Activated CD8-positive, alpha-beta memory T cell treated with anti-CD3 and anti-CD28 coated beads, Interleukin-2, amount 50 U/mL, for 48 hours (primary cell): ENCODE results near the gene PFDN2.

Source experiments
- DNase-seq: peaks from one replicate; pipeline ENCODE4 v3.0.0-alpha.2; 2020

Gene PFDN2, protein sequence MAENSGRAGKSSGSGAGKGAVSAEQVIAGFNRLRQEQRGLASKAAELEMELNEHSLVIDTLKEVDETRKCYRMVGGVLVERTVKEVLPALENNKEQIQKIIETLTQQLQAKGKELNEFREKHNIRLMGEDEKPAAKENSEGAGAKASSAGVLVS

GRCh38 chr1:161117759-161118581 is at the start of gene PFDN2, which contains the start of gene NIT1:
TSS of gene PFDN2 (minus strand) at chr1:161118037. CDS start at chr1:161118026, 11 bp downstream.
TSS of gene NIT1 (plus strand) at chr1:161118105. CDS start at chr1:161118177, 72 bp downstream.
- peak; percentile 93 for DNase-seq

DNA sequence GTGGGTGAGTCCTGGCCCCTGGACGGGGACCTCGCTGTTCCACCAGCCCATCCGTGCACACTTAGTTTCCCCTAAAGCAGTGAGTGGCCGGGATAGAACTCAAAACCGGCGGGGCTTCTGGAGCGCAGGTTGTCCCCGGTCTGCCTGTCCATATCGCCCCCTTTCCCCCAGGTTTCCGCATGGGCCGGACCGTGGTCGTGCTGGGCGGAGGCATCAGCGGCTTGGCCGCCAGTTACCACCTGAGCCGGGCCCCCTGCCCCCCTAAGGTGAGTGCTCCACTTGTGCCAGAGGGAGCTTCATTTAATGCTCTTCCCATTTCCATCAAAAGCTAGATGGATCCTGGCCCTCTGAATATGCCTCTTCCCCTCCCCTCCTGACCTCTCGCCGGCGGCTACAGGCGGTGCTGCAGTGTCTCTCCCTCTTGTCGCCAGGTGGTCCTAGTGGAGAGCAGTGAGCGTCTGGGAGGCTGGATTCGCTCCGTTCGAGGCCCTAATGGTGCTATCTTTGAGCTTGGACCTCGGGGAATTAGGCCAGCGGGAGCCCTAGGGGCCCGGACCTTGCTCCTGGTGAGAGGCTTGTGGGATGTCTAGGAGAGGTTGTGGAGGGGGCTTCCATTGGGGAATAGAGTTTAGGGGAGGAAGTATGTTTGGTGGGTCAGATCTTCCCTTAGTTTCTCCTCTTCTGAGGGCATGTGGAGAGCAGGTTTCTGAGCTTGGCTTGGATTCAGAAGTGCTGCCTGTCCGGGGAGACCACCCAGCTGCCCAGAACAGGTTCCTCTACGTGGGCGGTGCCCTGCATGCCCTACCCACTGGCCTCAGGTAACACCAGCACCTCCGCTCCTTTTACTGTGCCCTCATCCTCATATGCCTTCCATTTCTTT is 49.1 kb upstream of the PFDN2 start:
- no peak for DNase-seq

DNA sequence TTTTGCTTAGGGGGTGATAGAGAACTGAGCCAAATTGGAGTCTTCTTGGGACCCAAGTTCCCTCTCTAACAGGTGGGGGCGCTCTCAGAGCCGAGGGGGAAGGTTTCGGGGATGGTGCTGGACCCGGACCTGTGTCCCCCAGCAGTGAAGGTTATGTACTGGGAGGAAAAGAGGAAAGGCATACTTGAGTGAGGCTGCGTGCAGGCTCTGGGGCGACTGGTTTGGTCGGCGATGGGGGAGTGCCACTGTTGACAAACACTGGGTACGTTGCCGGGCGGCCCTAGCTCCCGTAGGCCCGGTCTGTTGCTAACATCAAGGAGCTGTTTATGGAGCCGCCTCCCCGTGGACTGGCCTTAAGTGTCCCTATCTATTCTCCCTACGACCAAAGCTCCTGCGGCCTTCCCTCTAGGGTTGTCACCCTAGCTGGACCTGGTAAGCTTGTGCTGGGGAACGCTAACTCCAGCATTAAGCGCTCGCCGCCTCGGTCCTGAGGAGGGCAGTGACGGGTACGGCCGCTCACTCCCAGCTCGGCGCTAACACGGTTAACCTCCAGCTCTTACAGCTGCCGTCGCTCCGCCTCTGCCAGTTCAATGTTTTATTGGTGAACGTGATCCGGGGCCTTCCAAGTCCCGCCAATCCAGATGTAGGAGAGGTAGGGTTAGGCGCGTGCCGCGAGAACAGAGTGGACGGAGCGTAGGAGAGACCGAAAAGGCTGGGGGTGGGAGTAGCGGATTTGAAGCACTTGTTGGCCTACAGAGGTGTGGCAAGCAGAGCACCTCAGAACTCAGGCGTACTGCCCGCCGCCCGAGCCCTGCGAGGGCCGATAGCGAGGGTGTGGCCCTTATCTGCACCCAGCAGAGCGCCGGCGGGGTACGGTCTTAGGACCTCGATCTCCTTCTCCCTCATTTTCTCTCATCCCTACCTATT is 48.2 kb upstream of the PFDN2 start, which contains the start of gene PPOX:
Gene PPOX, plus strand, starts transcription at position 685 of the 927 bp plus-strand sequence. CDS start 422 bp downstream, outside the sequence.
- peak; percentile 92 for DNase-seq

- no peak for DNase-seq
These were observed 47.2 kb upstream of the PFDN2 start for GRCh38 chr1:161164901-161165610.

DNA sequence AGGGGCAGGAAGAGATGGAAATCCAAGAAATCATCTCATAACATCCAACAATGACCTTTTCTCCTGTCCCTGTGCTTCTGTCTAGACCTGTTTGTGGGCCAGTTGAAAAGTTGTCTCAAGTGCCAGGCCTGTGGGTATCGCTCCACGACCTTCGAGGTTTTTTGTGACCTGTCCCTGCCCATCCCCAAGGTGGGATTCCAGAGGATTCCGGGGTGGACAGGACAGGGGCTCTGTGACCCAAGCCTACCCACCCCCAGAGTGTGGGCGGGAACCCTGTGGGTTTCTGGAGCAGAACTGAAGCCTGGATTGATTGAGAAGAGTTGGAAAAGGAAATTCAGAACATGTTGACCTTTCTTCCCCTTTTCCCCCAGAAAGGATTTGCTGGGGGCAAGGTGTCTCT is 46.0 kb upstream of the PFDN2 start:
- no peak for DNase-seq

DNA sequence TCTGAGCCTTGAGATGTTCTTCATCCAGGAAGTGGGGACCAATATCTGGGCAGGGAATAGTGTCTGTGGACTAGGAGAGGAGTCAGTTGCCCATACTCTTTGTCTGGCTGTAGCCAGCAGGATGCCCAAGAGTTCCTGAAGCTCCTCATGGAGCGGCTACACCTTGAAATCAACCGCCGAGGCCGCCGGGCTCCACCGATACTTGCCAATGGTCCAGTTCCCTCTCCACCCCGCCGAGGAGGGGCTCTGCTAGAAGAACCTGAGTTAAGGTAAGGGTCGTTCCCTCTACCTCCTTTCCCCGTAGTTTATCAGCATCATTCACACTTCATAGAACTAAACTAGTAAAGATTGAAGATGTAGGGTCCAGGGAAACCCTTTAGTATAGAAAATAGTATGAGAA is 45.0 kb upstream of the PFDN2 start:
- DNase-seq: no peak

- no peak for DNase-seq
These were observed 44.2 kb upstream of the PFDN2 start for GRCh38 chr1:161162052-161162451.

DNA sequence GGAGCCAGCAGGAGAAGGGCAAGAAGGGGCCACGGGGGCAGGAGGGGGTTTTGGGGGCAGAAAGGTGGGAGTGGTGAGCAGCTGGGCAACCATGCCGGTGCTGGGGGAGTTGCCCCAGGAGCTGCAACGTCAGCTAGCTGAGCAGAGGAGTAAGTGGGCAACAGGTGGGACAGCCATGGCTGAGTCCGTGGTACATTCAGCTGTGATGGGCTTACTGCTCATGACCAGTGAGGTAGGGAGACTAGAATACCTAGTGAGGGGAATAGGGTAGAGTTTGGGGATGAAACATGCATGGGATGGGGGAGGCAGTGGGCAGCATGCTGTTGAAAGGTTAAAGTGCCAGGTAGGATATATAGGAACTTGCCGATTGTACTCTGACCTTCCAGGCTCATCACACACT is 43.8 kb upstream of the PFDN2 start:
- no peak for DNase-seq

- DNase-seq: no peak
These were observed 42.9 kb upstream of the PFDN2 start for GRCh38 chr1:161160671-161161145.

DNA sequence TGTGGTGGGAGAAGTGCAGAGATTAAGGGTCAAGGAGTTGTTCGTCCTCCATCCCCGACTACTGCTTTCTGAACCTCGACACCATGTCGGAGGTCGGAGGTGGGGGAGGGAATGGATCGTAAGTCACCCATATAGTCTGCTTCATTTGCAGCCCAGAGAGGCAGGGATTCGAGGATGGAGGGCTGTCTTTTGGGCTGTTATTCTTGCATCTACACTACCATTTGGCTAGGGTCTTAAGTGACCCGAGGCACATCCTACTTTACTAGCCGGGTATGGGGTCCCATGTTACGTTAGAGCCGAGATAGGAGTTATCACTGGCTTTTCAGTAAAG is 42.0 kb upstream of the PFDN2 start:
- DNase-seq: no peak

- peak; percentile 95 for DNase-seq
These were observed 41.5 kb upstream of the PFDN2 start, which contains the start of gene USP21 for GRCh38 chr1:161159087-161159912. TSS of gene USP21 (plus strand) at chr1:161159500. CDS start at chr1:161160641, 1,141 bp downstream.

DNA sequence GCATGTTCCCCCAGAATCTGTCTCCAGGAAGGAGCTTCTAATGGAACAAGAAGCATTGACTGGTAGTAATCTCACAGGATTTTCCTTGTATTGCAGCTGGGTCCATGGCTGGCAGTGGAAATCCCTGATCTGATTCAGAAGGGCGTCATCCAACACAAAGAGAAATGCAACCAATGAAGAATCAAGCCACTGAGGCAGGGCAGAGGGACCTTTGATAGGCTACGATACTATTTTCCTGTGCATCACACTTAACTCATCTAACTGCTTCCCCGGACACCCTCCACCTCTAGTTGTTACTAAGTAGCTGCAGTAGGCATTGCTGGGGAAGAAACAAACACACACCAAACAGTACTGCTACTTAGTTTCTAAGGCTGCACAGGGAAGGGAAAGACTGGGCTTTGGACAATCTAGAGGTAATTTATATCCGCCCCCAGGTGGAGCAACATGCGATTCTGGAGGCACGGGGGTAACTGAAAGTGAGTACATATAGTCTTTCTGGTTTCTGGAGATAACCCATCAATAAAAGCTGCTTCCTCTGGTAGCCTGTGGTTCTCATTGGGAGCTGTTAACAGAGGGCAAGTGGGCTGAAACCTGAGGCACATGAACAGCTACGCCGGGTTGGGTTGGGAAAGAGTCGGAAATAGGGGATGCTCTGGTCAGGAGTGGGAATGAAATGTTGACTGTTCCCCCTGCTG is 40.6 kb upstream of the PFDN2 start:
- DNase-seq: no peak

GRCh38 chr1:161157867-161158266 is 40.0 kb upstream of the PFDN2 start:
- DNase-seq: no peak

GRCh38 chr1:161153682-161154337 is 36.0 kb upstream of the PFDN2 start, which contains the start of gene UFC1:
TSS of gene UFC1 (plus strand) at chr1:161153978. CDS start at chr1:161153998, 20 bp downstream.
- peak; percentile 87 for DNase-seq

DNA sequence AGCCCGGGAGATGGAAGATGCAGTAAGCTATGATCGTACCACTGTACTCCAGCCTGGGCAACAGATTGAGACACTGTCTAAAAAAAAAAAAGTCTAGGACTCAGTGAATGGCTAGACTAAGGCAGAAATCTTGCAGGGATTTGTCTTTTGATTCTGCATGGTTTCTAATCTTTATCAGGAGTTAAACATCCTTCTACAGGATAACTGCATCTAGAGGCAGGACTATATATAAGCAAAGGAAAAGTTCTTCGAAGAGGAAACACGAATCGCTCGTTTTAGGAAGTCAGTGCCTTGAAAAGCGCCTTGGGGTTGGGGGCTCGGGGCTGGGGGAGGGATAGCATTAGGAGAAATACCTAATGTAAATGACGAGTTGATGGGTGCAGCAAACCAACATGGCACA is 35.3 kb upstream of the PFDN2 start:
- no peak for DNase-seq

GRCh38 chr1:161145832-161146231 is 28.0 kb upstream of the PFDN2 start:
- DNase-seq: no peak

- DNase-seq: no peak
These were observed 23.0 kb upstream of the PFDN2 start for GRCh38 chr1:161140755-161141400.

DNA sequence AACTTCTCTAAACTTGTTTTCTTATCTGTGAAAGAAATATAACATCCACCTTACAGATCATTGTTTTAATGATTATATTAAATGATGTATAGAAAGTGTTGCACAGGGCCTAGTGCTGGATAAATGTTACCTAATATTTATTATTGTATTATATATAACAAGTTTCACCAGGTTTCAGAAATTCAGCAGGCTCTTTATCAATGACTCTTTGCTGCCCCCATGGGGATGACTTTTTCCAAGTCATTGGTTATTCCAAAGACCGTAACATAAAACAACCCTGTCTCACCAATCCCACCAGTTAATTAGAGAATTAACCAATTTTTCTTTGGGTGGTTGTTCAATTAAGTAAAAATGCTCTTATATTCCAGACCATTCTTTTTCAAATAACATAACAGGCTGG is 21.9 kb upstream of the PFDN2 start:
- DNase-seq: no peak

- no peak for DNase-seq
These were observed 20.6 kb upstream of the PFDN2 start for GRCh38 chr1:161138431-161138830.
